Stimulated activated CD4-positive, alpha-beta T cell treated with anti-CD3 and anti-CD28 coated beads, TNF-alpha, amount 100 ng/mL, for 1 hour (primary cell): Measurements from ENCODE around the gene C9orf43.

Experiments
- DNase-seq, 3 donors: peaks; one replicate each; pipeline ENCODE4 v3.0.0-alpha.2; 2020; ENCODE audit warnings: low read depth in 3 of 3, low spot score in 1 of 3

C9orf43 gene

DNA sequence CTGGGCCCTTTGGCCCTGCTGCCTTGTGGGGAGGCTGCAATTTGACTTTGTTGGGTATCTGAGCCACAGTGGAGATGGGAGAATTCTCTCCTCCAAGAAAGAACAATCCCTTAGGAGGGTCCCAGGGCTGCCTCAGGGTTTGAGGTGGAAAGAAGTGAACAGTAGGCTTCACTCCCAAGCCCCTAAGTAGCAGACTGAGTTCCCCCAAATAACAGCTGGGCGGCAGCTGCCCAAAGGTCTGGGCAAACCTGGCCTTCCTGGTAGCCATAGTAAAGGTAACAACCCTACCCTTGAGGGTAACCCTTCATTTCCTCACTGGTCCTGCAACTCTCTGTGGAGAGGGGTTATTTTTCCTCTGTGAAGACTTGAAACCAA, 53.7 kb downstream of the C9orf43 start:
- DNase-seq: no peak

DNA sequence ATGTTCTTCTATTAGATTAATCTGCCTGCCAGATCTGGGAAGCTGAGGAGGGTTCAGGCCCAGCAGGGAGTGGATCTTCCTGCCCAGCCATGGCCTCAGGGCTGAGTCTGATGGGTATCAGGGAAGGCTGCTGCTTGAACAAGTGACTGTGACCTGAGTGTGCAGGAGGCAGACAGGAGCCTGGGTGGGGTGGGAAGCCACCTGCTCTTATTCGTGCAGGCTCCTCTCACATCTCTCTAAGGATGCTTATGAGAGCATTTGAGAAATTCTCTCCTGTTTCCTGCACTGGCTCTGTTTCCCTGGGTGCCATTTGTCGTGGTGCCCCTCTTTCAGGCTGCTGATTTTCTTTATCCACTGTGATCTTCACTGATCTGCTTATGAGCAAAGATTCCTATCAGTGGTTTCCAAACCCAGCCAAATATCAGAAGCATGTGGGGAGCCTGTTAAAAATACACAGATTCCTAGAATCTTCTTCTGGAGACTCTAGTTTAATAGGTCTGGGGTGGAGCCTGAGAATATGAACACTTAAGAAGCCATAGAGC, 55.1 kb downstream of the C9orf43 start:
- no peak for DNase-seq

DNA sequence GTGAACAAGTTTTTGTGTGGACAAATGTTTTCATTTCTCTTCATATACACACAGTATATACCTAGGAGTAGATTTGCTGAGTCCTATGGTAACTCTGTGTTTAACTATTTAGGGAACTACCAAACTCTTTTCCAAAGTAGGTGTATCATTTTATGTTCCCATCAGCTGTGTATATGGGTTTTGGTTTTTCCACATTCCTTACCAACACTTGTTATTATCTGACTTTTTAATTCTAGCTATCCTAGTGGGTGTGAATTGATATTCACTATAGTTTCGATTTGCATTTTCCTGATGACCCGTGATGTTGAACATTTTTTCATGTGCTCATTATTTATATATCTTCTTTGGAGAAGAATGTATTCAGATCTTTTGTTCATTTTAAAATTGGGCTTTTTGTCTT, 56.6 kb downstream of the C9orf43 start:
- no peak for DNase-seq

DNA sequence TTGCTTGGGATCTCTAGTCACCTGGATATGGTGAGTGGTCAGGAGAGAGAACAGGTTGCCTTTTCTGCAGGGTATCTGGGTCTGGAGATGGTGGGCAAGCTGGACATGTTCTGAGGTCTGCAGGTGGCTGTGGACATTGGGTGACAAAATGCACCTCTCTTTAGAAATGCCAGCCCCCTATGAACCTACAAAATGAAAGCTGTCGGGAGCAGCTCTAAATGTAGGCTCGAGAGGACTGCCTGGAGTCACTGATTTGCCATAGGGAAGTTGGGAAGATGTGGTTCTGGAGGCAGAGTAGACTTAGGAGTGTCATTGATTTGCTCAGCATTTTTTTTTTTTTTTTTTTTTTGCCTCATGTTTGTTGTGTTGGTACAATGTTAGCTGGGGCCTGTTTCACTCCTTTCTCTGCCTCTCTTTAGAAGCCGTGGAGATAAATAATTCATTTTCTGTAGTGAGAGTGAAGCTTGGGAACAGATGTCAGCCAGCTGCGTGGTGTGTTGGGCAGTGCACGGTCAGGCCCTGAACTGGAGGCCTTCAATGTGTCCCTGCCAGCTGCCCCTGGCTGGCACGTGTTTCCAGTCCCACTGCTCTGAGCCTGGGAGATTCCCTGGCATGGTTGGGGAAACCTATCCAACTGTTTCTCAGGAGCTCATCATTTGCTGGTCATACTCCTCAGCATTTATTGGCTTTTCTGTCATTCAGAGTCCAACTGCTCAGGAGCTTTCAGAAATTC, 58.3 kb downstream of the C9orf43 start:
- DNase-seq: no peak

DNA sequence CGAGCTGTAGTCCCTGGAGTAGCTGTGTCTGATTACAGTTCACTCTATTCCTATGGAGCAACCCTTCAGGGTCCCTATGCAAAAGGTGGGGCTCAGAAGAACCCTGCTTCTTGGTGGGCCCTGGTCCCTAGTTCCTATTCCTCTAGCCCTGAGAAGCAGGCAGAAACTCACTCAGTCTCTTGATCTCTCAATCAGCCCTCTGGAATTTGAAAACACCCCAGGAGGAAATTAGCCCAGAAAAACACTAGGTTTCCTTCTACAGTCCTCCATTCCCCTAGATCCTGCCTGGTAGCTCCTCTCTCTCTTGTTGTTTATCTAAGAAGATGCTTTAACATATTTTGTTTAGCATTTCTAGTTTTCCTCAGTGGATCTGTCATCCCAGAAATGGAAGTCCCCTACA, 60.6 kb downstream of the C9orf43 start:
- no peak for DNase-seq

DNA sequence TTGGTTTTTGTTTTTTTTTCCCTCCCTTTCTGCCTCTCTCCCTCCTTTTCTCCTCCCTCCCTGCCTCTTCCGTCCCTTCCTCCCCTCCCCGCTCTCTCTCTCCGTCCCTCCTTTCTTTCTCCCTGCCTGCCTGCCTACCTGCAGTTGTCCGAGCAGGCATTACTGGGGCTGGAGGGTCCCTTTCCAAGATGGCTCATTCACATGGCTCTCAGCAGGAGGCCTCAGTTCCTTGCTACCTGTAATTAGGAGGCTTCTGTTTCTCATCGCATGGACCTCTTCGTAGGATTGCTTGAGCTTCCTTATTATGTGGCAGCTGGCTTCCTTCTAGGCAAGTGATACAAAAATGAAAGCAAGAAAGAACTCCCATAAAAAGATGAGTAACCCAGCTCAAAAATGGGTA, 61.0 kb downstream of the C9orf43 start:
- no peak for DNase-seq

DNA sequence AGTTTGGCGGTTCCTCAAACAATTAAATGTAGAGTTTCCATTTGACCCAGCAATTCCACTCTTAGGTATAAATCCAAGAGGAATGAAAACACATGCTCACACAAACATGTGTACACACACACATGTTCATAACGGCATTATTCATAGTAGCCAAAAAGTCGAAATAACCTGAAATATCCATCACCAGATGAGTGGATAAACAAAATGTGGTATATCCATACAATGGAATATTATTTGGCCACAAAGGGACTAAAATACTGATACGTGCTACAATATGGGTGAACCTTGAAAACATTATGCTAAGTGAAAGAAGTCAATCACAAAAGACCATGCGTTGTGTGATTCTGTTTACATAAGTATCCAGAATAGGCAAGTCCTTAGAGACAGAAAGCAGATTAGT, 61.7 kb downstream of the C9orf43 start:
- no peak for DNase-seq

DNA sequence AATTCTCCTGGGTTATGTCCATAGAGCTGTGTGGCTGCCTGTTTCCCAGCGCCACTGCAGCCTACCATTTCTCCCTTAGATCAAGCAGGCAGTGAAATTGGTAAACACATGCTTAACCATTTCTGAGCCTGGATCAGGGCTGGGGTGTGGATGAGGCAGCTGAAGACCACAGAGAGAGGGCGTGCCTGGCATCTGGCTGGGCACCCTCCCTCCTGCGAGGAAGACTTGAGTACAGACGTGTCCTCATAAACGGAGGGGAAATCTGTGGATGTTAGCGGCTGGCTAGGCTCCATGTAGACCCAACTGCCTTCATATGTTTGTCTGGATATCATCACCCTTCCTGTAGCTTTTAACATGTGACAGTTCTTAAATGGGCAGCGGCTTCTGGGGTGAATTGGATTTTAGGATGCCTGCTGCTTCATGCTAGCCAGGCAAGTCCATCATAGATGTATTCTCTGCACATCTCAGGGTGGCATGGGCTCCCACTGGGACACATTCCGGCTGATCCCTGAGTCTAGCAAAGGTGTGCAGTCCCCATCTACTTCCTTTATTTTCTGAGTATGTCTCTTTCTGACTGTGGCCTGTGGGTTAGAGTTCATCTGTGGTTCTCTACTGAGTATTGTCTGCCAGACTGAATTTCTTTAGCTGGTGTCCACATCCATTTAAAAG, 63.9 kb downstream of the C9orf43 start:
- DNase-seq: no peak

DNA sequence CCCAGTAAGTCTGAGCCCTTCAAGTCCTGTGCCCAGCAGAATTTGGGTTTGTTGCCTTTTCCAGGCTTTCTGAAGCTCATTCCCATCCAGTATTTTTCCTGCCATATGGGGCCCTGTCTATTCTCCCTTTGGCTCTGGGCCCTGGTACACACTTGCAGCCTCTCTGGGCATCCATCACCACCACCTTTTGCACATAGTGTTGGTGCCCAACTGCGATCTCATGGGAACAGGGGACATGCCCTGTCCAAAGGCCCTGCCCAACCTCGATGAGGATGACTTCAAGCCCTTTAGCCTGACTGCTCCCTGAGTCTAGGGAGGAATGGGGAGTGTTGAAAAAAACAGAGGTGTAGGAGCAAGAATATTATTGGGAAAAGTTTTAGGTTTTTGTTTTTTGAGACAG, 64.5 kb downstream of the C9orf43 start:
- no peak for DNase-seq

DNA sequence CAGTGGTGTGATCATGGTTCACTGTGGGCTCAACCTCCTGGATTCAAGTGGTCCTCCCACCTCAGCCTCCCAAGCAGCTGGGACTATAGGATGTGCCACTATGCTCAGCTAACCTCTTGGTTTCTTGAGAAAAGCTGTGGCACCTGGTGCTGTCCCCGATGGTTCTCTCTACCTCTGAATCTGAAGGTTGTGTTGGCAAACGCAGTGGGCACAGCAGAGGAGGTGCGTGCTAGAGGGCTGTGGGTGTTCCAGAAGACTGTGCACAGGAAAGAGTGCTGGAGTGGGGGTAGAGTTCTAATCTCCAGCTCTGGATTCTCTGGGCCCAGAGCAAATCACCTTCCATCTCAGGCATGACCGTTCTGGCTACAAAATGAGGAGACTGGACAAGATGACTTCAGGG, 65.4 kb downstream of the C9orf43 start:
- DNase-seq: no peak

DNA sequence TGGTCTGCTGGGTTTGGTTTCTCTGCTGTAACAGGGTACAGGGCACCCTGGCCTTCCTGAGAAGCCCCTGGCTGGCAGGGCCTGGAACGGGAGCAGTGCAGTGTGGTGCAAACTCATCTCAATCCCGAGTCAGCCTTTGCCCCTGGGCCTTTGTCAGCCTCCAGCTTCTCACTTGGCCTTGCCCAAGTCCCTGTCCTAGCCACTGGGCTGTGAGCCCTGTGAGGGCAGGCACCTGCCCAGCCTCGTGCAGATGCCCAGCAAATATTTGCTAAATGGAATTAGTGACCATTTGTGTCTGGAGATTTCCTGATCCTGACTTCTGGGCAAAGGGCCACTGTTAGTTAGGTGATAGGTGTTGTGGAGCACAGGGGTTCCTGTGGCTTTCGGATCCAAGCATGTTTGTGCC, 66.0 kb downstream of the C9orf43 start:
- DNase-seq: no peak

DNA sequence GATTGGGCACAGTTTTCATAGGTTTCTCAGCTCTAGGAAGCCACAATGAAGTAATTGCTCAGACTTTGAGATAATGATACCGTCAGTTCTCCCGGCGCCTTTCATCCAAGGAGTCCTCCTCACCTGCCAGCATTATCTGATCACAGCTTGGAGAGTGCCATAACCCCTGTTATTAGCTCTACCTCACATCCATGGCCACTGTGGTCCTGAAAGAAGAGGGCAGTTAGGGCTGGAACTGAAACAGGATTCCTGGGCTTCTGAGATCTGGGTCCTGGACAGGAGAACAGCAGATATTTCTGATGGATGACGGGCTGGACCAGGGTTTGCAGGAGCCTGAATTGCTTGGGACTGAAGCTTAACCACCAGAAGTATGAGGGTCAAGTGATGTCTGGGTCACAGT, 66.5 kb downstream of the C9orf43 start:
- no peak for DNase-seq

DNA sequence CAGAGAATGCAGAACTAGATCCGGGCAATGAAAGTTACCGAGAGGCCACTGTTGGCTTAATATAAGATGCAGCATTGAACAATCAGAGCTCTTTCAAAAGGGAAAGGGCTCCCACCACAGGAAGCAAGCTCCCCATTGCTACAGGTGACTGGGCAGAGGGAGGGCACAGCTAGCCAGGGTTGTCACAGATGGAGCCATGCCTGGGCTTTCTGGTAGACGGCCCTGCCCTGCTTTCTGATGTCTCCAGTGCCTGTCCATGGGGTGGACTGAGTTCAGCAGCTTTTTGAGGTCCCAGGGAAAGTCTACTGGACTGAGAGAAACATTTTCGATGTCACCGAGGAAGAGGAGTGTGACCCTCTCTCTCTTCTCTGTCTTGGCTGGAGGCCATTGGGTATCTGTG, 67.1 kb downstream of the C9orf43 start:
- no peak for DNase-seq

DNA sequence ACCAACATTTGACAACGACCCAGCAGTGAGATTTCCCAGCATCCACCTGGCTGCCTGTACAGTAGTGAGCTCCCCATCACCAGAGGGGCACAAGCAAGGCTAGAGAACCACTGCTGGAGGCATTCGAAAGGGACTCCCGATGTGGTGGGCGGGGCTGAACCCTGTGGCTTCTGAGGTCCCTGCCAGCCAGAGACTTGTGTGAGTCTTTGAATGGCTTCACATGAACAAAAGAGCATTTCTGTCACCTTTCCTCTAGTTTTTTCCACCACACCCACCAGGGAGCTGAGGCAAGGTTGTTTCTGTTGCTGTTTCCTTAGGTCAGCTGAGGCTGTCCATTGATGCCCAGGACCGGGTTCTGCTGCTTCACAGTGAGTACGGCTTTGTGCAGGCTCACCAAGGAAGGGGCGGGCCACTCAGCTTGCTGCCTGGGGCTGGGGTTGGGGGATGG, 68.7 kb downstream of the C9orf43 start:
- no peak for DNase-seq
